ENCODE data around the gene GLT6D1. TPM values are rescaled to one million over a fixed set of nuclear protein-coding genes. Genes with fewer than 3 reads are reported as not detected.
"Not testable (repeated sequence)": the region's sequence is repeated elsewhere in the genome, so short reads cannot be mapped to it uniquely, and the experiment has no call there.

GLT6D1 gene
- total RNA-seq, 1 donor from 2014 or later: not detected

DNA sequence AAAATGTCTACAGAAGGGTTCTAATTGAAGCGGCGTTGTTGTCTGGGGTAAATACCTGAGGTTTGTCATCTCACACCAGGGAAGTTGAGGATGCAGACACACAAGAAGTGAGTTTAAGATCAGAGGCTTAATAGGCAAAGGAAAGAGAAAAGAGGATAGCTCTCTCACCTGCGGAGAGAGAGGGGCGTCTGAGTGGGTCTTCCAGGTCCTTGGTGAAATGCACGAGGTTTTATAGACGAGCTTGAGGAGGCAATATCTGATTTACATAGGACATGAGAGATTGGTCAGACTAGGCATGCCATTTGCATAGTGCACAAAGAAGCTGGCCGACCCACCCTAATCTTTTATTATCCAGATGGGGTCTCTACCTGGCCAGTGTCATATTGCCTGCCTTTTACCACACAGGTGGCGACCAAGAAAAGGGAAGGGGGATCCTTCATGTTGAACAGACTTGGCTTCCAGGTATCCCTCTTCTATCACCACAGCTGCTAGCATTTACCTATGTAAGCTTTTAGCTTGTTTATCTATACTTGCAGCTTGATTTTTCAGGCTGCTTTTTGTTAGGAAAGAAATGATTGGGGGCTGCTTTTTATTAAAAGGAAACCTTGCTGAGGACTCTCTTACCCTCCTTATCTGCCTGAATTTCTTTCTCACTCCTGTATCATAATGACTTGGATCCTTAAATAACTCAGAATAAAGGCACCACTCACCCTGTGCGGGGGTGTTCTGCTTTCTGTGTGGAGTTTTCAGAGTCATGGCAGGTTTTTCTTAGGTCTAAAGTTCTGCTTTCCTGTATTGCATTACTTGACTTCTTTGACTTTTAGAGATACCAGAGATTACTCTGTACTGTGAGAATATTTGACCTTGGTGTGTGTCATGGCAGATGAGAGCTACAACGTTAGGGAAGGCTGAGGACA is 9.4 kb upstream of the GLT6D1 start:
- Histone ChIP-seq H3K4me1 (no peaks in the 10 kb centered on the region), H3K9me3 (peaks cover 26 to 28% of the 10 kb centered on the region in 2 donors), H3K36me3 (no peaks in the 10 kb centered on the region), H3K27ac (no peak overlapping the region), H3K27me3 (no peaks in the 10 kb centered on the region), H3K4me3 (no peak overlapping the region)
- intact Hi-C loops (cut with DNase I): no loop called here
- TF ChIP-seq, protein P1, sequence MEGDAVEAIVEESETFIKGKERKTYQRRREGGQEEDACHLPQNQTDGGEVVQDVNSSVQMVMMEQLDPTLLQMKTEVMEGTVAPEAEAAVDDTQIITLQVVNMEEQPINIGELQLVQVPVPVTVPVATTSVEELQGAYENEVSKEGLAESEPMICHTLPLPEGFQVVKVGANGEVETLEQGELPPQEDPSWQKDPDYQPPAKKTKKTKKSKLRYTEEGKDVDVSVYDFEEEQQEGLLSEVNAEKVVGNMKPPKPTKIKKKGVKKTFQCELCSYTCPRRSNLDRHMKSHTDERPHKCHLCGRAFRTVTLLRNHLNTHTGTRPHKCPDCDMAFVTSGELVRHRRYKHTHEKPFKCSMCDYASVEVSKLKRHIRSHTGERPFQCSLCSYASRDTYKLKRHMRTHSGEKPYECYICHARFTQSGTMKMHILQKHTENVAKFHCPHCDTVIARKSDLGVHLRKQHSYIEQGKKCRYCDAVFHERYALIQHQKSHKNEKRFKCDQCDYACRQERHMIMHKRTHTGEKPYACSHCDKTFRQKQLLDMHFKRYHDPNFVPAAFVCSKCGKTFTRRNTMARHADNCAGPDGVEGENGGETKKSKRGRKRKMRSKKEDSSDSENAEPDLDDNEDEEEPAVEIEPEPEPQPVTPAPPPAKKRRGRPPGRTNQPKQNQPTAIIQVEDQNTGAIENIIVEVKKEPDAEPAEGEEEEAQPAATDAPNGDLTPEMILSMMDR (IDR thresholded peaks at IDR 0.05): no peak
- DNase-seq (ENCODE audit: low spot score in 2 of 2): no peak

DNA sequence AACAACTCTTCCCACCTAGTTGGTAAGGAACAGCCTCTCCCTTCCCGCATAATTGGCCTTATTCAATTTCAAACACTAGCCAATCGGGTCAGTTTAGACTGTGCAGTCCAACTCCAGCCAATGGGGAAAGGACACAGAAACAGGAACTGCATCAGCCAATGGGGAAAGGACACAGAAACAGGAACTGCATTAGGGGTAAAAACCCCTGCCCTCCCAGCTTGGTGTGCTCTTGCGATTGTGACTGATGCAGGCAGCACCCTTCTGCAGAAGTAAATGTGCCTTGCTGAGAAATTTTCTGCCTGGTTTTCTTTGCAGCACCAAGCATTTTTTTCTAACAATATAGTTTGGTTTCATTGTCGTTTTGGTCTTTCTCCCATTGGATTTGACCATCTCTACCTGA is 8.5 kb upstream of the GLT6D1 start:
- H3K36me3 ChIP-seq: no peaks in the 10 kb centered on the region
- no peak overlapping the region for H3K4me3 ChIP-seq
- peaks cover 26 to 28% of the 10 kb centered on the region in 2 donors for H3K9me3 ChIP-seq
- intact Hi-C loops (cut with DNase I): no loop called here
- H3K27ac ChIP-seq: no peak overlapping the region
- no peaks in the 10 kb centered on the region for H3K4me1 ChIP-seq
- H3K27me3 ChIP-seq: no peaks in the 10 kb centered on the region
- no peak for DNase-seq (ENCODE audit: low spot score in 2 of 2)
- TF ChIP-seq, protein P1 (IDR thresholded peaks at IDR 0.05): no peak

DNA sequence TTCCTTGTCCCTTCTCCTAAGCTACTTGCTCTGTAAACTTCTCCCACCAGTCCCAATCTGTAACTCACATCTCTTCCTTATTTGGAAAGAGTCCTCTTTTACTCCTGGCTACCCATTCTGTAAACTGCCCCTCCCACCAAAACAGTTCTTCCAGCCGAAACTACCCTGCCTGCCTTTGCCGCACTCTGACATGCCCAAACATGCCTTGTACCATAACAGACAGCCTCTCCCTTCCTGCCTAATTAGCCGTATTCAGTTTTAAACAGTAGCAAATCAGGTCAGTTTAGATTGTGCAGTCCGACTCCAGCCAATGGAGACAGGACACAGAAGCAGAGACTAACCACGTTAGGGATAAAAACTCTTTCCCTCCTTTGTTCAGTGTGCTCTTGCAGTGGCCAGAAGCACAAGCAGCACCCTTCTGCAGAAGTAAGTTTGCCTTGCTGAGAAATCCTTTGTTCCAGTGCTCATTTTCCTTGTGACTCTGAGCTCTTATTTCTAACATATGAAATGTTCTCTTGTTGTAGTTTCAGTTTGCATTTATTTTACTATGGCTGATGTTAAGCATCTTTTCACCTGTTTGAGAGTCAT is 5.4 kb upstream of the GLT6D1 start:
- Histone ChIP-seq H3K36me3 (no peaks in the 10 kb centered on the region), H3K27me3 (no peaks in the 10 kb centered on the region), H3K4me3 (no peak overlapping the region), H3K9me3 (peaks cover 26 to 28% of the 10 kb centered on the region in 2 donors), H3K4me1 (no peaks in the 10 kb centered on the region), H3K27ac (no peak overlapping the region)
- TF ChIP-seq, protein P1 (IDR thresholded peaks at IDR 0.05): no peak
- intact Hi-C loops (cut with DNase I): no loop called here
- DNase-seq (ENCODE audit: low spot score in 2 of 2): no peak

DNA sequence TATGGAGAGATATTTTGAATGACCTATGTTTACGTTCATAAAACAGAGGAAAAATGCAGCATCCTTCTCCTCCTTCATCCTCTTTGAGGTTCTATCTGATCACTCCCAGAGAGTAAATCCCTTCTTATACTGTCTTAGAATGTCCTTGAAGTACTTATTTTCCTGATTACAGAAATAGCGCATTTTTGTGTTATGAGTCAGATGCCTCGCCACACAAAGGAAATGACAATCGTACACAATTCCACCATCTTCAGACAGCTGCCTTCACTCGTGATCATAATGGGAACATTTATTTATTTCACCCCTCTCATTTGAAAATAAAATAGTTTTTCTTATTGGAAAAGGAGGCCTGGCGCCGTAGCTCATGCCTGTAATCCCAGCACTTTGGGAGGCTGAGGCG is 2.4 kb upstream of the GLT6D1 start:
- TF ChIP-seq, protein P1 (IDR thresholded peaks at IDR 0.05): no peak
- no peak overlapping the region for H3K27ac ChIP-seq
- intact Hi-C loops (cut with DNase I): no loop called here

DNA sequence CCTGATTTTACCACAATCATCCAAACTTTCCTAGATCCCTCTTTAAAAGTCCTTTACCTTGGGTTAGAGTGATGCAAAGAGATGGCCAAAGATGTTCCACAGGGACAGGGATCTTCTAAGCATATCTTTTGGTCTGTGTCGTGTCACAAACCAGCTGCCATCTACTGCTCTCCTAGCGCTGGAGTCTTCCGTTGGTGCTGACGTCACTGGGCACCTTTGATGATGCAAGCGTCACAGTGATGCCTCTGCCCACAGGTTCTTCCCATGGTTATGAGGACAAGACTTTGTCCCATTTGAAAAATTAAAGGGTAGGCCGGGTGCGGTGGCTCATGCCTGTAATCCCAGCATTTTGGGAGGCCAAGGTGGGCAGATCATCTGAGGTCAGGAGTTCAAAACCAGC is 1.7 kb upstream of the GLT6D1 start:
- Histone ChIP-seq H3K27me3 (no peaks in the 10 kb centered on the region), H3K9me3 (peaks cover 6 to 8% of the 10 kb centered on the region in 2 donors), H3K4me3 (no peak overlapping the region), H3K4me1 (no peaks in the 10 kb centered on the region), H3K36me3 (no peaks in the 10 kb centered on the region), H3K27ac (no peak overlapping the region)
- intact Hi-C loops (cut with DNase I): no loop called here
- DNase-seq (ENCODE audit: low spot score in 2 of 2): no peak
- TF ChIP-seq, protein P1 (IDR thresholded peaks at IDR 0.05): no peak

More for the DNA sequence above, 2.4 kb upstream of the GLT6D1 start:
- DNase-seq (ENCODE audit: low spot score in 2 of 2): no peak
- H3K4me1 ChIP-seq: no peaks in the 10 kb centered on the region
- no peaks in the 10 kb centered on the region for H3K27me3 ChIP-seq
- no peaks in the 10 kb centered on the region for H3K36me3 ChIP-seq
- peaks cover 6 to 8% of the 10 kb centered on the region in 2 donors for H3K9me3 ChIP-seq
- H3K4me3 ChIP-seq: no peak overlapping the region

DNA sequence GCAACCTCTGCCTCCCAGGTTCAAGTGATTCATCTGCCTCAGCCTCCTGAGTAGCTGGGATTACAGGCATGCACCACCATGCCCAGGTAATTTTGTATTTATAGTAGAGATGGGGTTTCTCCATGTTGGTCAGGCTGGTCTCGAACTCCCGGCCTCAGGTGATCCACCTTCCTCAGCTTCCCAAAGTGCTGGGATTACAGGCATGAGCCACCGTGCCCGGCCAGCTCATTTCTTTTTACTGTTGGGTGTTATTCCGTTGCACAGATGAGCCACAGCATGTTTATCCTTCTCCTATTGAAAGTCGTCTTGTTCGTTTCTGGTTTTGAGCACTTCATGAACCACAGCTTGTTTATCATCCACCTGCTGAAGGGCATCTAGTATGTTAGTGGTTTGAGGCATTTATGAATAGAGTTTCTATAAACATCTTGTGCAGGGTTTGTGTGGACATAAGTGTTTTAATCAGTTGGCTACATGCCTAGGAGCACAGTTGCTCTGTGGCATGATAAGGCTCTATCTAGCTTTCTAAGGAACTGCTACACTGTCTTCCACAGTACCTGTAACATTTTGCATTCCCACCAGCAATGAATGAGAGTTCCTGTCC is 2.3 kb downstream of the GLT6D1 start:
- DNase-seq (ENCODE audit: low spot score in 2 of 2); H3K27ac ChIP-seq; H3K9me3 ChIP-seq; H3K36me3 ChIP-seq; H3K27me3 ChIP-seq; H3K4me1 ChIP-seq; intact Hi-C loops (cut with DNase I); H3K4me3 ChIP-seq: not testable (repeated sequence)
